HG03469 (cell line): ENCODE data around the gene EN1.

Source experiments
- ATAC-seq: cut with Tn5 transposase; IDR thresholded peaks from one replicate; pipeline ENCODE4 v1.9.1; 2021; ENCODE audit warnings: mild to moderate bottlenecking, moderate library complexity, moderate number of reproducible peaks; ENCODE audit not compliant: unreplicated experiment

Gene EN1

DNA sequence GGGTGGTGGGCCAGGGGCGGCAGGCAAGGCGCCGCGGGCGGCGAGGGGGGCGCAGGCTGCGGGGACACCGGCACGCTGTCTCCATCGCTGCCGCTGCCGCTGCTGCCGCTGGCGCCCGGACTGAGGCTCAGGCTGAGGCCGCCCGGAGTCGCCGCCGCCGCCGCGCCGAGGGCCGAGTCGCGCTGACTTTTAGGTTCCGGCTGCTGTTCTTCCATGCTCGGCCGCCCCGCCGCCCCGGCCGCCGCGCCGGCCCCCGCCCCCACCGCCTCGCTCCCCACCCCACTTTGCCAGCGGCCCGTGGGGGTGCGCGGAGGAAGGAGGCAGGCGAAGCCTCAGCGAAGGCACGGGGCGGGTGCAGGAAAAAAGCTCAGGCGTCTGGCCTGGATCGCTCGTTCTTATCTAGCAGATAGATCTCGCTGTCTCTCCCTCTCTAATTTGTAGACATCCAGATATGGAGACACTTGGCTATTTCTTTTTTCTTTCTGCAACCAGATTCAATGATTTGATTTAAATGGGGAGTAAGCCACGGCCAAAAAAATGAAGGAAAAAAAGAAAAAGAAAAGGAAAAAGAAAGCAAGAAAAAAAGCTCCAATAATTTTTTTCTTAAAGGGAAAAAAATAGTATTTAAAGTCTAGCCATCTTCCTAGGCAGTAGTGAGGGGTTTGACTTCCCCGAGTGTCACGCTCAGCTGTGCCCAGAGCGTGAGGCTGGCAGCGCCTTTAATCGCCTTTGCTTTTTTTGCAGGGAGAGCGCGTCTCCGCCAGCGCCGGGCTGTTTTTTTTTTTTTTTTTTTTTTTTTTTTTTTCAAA, at the start of gene EN1:
Gene EN1, minus strand, starts transcription at position 696 of the 809 bp plus-strand sequence. Its CDS starts 481 bp downstream, at position 215.
- ATAC-seq: no peak

DNA sequence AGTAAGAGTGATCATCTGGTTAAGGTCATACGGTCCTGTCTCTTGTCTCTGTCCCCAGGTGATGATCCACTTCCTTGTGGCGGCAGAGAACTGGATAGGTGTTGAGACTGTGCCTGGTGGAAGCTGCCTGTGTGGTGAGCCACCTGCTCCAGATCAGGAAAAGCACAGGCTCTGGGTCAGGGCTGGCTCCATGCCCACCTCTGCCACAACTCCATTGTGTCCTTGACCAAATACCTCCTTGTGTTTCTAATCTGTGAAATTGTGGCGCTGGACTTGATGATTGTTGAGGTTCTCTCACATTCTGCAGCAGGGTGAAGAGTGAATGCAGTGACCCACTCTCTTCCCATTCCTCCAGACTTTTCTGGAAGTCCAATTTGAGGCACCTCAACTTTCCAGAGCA, 45.7 kb upstream of the EN1 start:
- no peak for ATAC-seq

DNA sequence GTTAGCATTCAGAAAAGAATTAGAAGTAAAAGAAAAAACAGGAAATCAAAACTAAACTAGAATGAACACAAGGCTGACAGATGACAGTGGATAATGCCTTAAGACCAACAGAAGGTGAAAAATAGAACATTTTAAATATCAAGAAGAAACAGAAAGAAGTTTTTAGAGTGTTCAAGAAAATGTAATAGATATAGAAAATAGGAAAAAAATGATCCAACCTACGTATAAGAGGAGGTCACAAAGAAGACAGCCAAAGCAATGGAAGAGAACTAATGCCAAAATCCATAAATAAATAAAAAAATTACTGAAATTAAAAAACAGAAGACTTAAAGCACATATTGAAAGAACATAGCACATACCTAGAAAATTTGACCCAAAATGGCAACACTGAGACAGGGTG, 42.5 kb upstream of the EN1 start:
- no peak for ATAC-seq

DNA sequence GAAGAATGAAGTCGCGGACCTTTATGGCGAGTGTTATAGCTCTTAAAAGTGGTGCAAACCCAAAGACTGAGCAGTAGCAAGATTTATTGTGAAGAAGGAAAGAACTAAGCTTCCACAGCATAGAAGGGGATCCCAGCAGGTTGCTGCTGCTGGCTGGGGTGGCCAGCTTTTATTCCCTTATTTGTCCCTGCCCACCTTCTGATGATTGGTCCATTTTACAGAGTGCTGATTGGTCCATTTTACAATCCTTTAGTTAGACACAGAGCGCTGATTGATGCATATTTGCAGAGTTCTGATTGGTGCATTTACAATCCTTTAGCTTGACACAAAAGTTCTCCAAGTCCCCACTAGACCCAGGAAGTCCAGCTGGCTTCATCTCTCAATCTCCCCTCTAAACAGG, 36.3 kb upstream of the EN1 start:
- no peak for ATAC-seq

DNA sequence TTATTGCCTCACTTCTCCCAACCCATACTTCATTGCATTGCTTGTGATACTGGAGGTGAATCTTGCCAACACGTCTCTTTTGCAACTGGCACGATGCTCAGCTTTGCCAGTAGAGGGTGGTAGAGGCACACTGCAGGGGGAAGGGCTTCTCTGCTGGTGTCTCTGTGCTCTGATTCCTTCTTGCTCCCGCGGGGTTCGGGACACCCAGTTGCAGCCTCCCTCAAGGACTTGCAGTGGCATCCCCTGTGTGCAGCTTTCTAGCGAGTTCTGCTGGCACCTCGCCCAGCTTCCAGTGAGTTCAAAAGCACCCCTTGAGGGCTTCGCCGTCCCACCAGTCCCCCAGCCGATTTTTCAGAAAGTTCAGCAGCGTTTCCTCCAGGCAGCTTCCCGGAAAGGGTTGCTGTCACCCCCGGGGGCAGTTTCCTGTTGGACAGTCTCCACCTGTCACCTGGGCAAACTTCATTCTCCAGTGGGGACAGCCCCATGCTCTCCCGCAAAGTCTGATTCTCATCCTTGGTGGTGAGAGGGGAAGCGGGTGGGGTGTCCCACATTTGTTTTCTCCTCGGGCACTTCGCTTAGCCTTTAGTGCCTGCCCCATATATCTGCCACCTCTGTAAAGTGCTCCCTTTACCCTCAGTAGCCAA, 35.4 kb upstream of the EN1 start:
- ATAC-seq: peak; percentile 71

DNA sequence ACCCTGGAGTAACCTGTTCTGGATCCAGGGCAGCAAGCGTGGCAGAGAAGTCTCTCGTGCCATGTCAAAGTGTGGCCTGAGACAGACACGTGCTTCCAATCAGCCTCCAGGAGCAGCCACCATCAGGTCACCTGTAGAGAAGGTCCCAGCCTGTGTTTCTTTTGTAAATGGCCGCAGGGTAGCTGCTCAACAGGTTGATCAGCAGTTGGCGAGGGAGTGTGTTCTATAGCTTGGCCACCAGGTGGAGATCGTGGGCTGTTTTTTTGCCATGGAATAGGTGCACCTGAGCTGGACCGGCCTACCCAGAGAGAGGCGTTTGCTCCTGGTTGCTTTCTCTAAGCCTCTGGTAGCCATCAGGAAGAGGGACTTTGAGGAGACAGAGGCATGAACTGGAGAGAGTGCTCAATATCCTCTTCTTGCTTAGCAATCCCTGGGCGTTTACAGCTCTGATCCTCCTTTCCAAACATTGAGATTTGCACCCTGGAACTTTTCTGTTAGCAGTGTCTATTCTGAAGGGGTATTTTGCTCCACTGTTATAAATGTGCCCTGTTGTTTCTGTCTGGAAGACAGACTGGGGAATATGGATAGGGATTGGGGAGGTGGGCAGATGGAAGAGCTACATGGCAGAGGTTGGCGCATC, 34.2 kb upstream of the EN1 start:
- ATAC-seq: peak; percentile 83

DNA sequence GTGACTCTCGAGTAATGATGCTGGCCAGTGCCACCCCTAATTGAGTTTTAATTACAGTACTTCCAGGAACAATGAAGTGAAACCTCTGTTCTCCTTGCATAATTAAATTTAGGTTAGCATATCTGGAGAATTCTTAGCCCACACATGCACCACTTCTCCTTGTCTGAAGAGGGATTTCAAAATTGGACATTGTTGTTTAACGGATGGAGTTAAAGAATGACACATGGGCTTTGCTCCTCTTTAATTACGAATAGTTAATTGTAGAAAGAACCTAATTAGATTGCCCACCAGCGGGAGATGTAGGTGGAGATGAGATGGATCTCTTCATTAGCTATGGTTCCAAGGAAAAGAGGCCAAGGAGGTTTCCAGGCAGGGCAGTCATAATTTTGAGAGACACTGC, 33.1 kb upstream of the EN1 start:
- no peak for ATAC-seq

DNA sequence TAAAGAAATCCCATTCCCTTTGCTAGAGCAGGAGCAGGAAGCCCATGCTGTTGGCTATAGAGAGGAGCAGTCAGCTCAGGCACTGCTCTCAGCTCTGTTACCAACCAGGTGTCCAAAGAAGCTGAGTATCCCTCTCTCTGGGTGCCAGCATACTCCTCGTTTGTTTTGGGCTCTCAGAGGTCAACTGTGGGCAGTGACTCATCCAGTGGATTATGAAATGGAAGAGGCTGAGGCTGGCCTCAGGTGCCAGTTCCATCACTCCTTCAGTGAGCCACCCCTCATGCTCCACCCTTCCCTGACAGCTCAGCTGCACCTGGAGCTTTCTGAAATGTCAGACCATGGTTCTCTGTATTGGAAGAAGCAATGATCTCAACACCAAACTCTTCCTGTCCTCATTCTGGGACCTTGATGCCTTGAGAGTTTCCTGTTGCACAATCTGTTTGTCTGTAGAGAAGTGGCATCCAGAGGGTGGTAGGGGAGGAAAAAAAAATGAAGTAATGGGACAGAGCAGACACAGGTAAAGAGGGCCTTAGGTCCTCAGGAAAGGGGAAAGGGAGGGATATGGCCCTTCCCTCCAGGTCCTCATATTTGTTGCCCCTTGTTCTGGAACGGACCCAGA, 31.2 kb upstream of the EN1 start:
- no peak for ATAC-seq

DNA sequence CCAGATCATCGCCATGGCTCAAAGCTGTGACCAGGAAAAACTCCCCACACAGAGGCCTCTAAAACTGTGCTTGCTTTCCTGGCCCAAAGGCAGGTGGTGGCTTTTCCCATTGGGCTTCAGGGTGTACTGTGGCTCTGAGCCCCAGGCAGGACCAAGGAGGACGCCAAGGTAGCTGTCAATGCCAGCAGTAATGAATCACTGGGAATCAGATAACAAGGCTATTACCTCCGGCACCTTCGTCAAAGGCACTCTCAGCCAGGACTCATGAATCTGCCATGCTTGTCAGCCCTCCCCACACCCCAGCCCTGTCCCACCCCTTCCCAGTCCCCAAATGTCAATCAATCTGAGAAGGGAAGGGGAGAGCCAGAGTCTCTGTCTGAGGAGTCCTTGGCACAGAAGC, 27.9 kb upstream of the EN1 start:
- ATAC-seq: no peak

DNA sequence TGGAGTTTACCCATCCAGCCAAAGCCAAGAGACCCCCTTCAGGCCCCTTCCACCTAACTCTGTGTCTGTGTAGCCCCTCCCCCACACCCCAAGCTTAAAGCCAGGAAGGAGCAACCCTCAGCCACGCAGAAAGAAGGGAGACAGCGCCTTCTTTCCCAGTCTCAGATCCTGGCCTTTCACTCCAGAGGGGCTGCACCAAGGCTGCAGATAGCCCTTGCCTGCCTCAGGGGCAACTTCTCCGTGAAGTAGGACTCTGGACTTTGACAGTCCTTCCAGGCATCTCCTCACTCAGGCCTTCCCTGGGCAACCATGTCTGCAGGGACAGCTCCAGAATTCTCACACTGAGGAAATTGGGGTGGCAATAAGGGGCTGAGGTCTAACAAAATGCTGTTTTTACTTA, 26.9 kb upstream of the EN1 start:
- ATAC-seq: no peak

DNA sequence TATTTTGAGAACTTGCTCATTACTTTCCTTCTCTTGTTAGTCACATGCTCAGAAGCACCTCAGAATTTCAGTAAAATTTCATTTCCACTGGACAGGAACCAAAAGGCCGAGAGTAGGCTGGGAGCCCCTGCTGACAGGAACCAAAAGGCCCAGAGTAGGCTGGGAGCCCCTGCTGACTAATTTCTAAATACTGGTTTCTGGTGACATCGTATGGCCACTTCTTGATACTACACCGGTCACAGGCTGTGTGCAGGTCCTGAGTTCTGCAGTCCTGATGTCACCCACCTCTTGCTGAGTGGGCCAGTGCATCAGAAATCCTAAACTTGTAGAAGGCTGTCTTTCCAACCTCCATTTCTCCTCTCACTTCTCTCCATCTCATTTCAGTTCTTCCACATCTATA, 17.7 kb upstream of the EN1 start:
- peak; percentile 97 for ATAC-seq

DNA sequence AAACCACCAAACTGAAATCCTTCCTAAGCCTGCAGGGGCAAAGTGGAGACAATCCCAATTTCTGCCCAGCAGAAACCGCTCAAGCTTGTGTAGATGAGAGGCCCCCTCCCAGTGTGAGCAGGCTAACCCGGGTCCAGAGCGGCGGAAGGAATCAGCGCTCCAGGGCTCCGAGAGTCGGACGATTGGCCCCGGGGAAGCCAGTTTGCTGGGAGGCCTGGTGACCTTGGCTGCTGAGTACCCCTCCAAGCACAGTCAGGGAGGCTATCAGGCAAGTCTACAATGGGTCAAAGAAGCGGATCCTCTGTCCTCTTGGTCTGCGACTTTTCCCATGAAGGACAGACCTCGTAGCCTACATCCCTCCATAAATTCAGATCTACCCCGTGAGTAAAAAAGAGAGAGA, 16.8 kb upstream of the EN1 start:
- no peak for ATAC-seq

DNA sequence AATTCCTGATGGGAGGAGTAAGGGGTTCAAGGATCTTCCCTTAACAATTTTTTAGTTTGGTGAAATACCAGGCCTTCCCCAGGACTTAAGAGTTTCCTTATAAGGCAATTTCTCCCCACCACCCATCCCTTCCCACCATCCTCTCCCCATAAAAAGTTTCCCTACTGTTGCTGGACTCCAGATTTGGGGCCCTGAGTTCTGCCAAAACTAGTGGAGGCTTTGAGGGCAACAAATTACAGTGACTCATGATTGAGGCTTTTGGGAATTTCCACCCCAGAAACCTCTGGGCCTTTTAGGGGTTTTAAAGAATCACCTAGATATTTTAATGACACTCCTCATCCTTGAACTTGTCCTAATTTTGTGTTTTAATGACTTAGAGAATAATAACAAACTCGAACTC, 14.3 kb upstream of the EN1 start:
- no peak for ATAC-seq

DNA sequence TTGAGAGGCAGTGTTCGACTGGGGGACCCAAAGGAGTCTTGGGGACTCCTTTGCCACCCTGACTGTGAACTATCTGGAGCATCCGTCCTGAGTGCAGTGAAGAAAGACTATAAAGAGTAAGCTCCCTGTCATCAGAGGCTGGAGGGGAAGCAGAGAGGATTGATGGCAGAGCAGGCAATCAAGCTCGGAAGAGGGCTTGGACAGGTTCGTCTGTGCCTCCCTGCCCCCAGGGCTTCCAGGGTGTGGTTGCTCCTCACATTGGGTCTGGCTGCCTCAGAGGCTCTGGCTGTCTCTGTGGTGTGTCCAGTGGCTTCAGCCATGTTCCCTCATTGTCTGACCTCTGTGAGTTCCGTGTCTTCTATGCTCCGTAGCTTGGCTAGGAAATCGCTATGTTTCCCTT, 13.8 kb upstream of the EN1 start:
- ATAC-seq: no peak

DNA sequence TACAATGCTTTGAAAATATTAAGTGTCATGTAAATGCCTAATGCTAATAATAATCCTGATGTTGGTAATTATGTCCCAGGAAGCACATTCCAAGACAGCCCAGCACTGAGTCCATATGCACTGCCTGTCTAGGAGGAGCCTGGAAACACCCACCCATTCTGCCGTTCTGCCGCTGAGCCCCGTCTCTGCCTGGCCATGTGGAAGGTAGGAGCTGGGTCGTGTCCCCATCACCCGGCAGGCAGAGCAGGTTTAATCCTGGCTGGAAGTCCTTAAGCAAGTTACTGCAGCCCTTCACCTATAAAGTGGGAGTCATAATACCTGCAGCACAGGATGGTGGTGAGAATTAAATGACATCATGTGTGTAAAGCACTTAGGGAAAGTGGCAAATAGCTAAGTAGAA, 13.1 kb upstream of the EN1 start:
- no peak for ATAC-seq

DNA sequence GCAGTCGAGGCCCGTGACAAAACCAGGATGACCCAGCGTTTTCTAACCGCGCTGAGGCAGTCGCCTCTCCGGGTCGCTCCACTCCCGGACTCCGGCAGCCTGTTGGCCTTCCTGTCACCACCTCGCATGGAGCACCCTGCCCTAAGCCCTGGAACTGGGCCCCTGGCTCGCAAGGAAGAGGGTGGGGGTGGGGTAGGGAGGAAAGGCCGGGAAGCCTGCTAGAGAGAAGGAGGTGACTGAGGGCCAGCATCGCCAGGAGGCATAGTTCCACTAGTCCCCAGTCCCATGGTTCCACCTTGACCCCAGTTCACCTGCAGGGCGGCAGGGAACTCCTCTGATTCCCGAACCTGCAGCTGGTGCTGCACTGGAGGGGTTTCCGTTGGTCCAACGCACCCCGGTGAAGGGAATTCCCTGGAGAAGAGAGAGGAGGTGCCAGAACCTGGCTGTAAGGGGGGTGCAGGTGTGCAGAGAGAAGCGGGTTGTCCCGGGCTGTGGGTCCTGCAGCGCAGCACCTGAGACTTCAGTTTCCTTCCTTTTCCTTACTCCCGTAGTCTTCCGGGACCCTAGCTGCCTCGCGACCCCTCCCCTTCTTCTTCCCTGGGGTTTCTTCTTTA, 11.8 kb upstream of the EN1 start:
- ATAC-seq: no peak

DNA sequence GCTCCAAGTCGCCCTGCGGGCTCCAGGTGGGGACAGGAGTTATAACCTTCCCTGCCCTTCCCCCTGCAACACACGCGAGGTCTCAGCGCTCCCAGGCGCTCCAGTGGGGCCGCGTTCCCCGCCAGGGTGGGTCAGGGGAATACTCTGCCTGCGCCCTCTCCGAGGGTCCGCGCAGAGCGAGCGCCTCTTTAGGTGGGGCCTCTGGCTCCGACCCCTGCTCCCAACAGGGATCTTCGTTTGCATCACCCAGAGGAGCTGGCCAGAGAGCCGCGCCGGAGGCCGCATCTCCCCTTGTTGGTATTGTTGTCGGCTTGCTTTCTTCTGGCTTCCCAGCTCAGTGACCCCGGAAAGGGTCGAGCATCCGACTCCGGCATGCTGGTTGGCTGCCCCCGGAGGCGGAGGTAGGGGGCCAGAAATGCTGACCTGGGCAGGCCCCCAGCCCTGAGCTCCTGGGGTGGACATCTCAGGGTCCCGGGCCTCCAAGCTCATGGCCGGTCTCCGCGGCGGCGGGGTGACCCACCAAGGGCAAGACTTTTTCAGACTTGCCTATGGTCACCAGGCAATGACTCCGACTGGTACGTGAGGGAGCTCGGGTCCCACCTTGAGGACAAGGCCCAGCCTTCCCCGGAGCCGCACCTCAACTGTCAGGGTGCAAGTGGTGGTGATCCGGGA, 11.2 kb upstream of the EN1 start:
- ATAC-seq: no peak

DNA sequence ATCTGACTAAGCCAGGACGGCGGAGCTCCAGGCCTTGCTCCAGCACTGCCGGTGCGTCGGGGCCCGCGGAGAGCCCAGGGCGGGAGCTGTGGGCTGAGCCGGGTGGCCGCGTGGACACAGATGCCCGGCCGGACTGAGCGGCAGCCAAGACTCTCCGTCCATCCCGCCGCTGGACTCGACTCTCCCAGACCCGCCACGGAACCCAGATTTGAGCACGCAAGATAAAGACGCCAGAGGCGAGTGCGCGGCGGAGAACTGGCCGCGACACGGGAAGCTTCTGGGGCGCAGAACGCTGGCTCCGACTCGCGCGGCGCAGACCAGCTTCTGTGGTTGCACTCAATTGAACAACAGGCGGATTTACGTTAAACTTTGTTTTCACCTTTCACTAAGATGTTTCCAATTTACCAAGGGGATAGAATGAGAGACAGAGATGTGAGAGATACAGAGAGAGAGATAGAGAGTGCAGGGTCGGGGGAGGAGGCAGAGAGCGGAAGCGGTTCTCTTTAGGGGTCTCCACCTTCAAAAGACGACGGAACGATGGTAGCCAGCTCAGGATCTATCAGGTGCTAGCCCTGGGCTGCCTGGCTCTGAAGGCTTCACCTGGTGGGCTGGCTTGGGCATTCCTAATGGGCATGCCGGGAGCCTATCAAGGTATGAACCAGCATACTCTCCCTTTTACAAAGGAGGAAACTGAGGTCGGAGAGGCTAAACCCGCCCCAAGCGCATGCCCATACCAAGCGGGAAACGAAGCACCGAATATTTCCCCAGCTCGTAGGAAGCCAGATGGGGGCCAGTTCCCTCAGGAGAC, 10.4 kb upstream of the EN1 start:
- no peak for ATAC-seq

DNA sequence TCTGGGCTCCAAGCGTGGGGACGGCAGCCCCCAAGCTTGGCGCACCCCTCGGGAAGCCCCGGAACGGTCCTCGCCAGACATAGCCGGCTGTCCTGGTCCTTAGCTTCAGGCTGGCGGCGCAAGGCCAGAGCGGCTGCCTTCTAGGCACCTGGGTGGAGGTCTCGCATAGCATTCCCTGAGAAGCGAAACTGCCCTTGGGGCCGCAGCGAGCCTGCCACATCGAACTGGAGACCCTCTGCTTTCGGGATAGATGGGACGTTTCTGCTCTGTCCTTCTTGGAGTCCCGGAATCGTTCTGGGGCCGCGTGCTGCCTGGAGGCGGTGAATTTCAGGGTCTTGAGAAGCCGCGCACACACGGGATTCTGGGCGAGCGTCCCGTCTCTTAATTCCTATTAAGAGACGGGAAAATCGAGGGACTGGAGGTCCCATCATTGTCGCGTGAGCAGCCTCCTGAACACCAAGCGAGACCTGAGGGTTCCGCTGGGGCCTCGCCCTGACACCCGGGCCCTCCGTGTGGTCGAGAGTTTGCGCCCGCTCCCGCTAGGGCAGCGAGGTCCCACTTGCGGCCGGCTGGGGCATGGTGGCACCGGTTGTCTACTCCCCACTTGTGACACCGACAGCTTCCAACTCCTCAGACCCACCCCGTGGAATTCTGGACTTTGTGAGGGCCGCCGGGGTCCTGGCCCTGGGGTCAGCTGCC, 9.7 kb upstream of the EN1 start:
- ATAC-seq: no peak
